GM21529 (cell line): ENCODE results near the gene PPT2.

Experiments used
- ATAC-seq: cut with Tn5 transposase; IDR thresholded peaks from one replicate; pipeline ENCODE4 v1.9.1; 2021; ENCODE audit not compliant: unreplicated experiment

The PPT2 gene

GRCh38 chr6:32153564-32154513 lies at the start of gene PPT2:
Gene PPT2 (plus strand): TSS chr6:32154141. CDS start chr6:32154595, 454 bp downstream.
- peak; percentile 41 for ATAC-seq

DNA sequence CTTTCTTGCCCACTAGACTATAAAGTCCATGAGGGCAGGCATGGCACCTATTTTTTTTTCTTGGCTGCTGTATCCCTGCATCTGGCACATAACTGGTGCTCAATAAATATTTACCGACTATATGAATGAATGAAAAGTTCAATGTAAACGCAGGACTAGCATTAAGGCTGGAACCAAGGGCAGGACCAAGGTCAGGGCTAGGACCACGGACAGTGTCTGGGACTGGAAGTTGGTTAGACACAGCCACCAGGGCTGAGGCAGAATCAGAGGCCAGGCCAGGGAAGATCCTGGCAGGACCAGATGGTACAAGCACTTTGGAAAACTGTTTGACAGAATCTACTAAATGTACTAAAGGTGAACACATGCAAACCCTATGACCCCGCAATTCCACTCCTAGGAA lies 48.5 kb upstream of the PPT2 start:
- no peak for ATAC-seq

DNA sequence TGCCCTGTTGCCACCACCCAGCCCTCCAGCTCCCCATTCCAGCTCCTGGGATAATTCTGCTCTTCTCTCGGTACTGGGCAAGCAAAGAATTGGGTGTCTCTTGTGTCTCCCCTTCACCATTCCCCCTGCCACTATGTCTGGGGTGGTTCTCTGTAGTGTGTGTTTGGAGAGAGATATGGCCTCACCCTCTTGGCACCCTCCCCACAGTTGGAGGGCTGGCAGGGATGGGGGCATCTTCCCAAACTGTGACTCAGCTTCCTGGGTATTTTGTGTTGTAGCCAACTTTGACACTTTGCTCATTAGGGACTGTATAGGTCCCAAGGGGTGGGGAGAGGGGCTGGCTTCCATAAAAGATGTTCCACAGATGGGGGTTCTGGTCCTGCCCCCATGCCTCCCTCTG lies 46.5 kb upstream of the PPT2 start:
- ATAC-seq: no peak

DNA sequence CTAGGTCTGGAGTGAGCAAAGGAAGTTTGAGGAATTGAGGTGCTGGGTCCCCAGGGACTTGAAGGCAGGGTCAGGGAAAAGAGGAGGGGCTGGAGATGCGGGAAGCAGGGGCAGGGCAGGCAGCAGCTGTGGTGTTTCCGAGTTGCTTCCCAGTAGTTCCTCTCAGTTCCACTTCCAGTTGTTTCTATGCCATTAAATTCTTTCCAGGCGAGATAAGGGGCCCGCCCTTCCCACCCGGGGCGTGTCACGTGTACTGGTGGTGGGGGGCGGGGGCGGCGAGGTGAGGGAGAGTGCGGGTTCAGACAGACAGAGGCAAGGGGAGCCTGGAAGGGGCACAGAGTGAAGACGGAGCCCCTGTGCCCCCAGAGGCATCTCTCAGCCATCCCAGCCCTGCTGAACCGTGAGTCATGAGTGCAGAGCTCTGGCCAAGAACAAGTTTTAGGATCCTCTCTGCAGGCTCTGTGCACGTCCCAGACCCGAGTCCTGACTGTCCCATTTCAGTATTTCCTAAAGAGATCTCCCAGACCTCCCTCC lies 45.8 kb upstream of the PPT2 start:
- no peak for ATAC-seq

DNA sequence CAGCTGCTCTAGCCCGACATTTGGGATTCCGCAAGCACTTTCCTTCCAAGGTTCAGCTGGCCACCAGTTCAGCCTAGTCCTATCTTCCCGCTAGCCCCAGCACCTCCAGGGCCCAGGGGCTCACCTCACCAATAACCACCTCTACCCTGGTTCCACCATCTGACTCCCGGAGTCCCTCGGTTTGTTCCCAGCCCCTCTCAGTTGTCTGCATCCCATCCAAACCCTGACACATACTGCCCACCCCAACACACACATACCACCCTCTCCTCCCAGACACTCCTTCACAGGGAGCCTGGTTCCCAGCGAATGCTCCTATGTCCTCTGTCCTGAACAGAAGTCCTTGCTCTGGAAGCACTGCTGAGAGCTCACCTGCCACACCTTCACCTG lies 45.2 kb upstream of the PPT2 start:
- ATAC-seq: no peak

DNA sequence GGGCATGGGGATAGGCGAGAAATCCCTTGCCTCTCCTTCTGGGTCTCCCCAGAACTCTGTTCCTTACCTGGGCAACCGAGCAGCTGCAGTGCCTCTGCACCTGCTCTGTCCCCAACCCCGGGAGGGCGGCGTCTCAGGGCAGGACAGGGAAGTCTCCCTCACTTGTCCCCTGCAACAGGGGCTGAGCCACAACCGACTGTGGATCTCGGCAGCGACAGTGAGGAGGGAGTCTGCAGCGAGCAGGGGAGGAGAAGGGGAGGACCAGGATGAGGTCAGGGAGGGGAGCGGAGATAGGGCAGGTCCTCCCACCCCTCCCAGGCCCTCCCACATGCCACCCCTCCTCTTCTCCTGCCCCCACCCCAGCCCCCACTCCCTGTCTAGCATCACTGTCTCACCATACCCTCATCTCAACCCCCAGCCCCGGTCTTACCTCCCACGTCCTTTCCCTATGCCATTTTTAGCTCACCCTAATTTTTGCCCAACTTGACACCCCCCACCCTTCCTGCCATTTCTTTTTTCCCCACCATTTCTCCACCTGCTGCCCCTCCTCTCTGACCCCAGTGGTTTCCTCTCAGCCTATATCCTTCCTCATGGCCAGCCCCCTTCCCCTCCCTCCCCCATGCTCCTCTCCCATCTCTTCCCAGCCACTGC lies 44.7 kb upstream of the PPT2 start, which contains the start of gene TNXB:
Gene TNXB, minus strand, starts transcription at position 225 of the 651 bp plus-strand sequence. CDS start 11,140 bp downstream, outside the sequence.
- no peak for ATAC-seq

DNA sequence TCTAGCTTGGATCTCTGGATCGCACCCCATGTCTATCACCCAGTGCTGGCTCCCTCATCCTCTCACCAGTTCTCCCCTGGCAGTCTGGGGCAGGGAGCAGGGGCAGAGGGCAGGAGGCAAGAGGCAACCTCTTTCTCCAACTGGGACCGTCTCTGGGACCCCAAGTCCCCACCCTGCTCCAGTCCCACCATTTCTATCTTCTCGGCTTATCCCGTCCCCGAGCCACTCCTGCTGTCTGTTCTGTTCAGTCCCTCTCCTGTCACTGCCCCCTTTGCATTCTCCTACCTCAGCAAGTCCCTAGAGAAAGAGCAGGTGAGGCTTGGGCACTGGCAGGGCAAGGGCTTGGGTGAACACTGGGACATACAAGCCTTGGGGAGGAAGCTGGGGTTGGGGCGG lies 44.2 kb upstream of the PPT2 start:
- ATAC-seq: no peak

DNA sequence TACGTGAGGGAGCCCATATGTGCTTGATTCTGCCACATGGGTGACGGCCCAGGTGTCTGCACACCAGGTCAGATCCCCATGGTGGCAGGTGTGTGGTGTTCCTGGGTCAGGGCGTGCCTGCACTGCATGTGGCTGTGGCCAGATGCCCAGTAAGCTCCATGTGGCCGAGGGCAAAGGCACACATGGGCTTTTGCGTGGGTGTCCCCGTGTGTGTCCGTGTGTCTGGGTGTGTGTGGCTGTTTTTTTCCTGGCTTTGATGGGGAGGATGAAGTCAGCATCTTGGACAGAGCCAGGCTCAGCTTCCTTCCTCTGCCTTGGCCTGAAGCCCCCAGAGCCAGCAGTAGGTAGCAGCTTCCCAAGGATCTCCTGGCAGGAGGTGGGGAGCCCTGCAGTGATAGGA lies 43.3 kb upstream of the PPT2 start:
- ATAC-seq: no peak

- ATAC-seq: no peak
Observed at GRCh38 chr6:32111424-32112066, 42.4 kb upstream of the PPT2 start.

GRCh38 chr6:32112431-32112980 lies 41.4 kb upstream of the PPT2 start:
- no peak for ATAC-seq

DNA sequence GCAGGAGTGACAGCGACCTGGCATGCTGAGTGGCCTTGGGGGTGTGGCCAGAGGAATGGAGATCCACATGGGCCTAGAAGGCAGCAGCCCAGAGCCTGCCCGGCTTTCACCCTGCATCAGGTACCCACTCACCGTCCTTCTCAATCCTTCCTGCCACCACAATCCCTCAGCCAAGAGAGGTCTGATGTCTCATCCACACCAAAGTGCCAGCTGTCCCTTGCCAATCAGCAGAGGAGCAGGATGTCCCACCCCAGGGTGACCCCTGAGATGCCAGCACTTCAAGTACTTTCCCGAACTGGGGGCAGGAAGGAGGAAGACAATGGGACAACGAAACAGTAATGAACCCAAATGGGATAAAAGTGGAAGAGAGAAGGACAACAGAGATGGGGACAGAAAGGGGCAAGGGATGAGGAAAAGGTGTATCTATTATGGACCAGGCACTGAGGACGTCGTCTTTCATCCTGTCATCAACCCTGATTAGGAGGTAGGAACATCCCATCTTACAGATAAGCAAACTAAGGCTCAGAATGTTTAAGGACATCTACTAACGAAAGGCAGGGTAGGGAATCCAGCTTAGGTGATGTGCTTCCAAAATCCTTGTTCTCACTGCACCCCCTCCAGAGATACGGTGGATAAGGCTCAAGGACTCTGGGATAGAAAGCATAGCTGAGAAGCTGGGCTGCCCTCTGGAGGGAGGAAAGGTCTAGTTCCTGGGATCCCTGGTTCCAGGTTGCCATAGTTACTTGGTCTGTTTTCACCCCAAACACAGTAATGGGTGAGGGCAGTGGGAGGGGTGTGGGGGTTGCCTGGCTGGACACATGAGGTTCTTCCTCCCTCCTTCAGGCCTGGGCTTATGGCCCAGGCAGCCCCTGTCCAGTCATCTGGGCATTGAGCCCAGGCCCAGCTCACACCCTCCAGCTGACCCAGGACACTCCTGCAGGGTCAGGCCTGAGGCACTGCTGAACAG lies 40.3 kb upstream of the PPT2 start:
- no peak for ATAC-seq

DNA sequence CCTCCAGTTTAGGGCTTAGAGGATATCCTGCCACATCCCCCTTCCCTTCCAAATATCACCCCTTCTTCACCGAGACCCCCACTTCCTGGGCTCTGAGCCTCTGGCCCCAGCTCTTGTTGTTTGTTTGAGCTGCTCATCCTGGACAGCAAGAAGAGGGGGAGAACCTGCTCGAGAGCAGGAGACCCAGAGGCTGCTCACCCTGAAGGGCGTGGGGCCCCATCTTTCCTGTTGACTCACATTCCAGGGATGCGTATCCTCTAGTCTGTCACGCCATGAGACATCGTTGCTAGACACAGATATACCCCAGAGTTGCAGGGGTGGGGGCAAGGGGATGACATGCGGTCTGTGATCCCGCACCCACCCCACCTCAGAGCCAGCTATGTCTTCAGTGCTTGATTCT lies 39.1 kb upstream of the PPT2 start:
- no peak for ATAC-seq

GRCh38 chr6:32115623-32116022 lies 38.3 kb upstream of the PPT2 start:
- no peak for ATAC-seq

- ATAC-seq: no peak
Observed at GRCh38 chr6:32116674-32117073, 37.3 kb upstream of the PPT2 start.

DNA sequence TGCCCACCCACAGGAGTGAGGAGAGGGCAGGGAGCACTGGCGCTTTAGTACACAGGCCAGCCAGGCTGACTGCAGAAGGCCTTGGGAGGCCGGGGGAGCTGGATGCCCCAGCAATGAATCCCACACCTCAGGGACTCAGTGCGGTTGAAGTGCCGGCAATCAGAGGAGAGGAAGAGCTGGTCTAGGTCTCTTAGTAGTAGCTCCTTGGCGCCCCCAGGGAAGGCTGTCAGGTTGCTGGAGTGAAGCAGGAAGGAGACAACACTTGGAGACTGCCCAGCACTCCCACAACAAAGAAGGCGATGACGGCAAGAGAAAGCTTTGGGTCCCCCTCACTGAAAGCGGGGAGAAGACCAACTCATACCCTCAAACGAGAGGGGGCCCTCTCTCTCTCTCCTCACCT lies 36.5 kb upstream of the PPT2 start:
- no peak for ATAC-seq

DNA sequence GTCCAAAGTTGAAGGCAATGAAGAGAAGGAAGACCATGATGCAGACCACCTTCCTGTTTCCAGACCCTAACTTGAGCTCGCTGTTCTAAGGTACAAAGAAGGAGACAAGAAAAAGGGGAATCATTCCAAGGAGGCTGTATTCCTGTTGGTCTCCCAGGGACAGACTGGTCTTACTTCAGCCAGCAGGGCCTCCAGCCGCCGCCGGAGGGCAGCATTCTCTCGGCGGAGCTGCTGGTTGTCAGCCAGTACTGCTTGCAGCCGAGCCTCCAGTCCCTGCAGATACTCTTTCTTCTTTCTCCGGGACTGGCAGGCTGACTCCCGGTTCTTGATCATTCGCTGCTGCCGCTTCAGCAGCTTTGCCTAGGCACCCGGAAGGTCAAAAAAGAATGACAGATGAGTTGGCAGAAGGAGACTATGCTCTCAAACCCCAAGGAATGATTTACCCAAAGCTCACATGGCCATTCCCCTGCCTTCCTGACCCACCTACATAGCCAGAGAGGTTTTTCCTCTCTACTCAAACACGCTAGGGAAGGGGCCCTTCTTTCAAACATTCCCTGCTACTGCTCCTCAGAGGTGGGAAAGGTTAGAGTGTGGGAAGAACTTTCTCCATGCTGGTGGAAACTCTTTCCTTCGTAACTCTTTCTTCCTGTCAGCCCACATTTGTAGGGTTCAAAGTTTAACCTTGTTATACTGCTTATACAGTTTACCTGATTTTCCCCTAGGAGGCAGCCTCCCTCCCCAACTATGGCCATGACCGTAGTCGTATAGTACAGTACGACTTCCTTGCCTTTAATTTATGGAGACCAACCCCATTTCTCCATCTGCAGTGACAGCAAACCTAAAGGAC lies 34.9 kb upstream of the PPT2 start:
- no peak for ATAC-seq

GRCh38 chr6:32120573-32121059 lies 33.3 kb upstream of the PPT2 start:
- no peak for ATAC-seq

- no peak for ATAC-seq
Observed at GRCh38 chr6:32123681-32124080, 30.3 kb upstream of the PPT2 start.

- ATAC-seq: no peak
Observed at GRCh38 chr6:32126880-32127279, 27.1 kb upstream of the PPT2 start.
